Stimulated activated CD8-positive, alpha-beta memory T cell treated with anti-CD3 and anti-CD28 coated beads, Interleukin-15, amount 100 ng/mL, for 4 hours (primary cell): Measurements from ENCODE around the gene RAB11FIP2.
"Not testable (repeated sequence)": the region's sequence is repeated elsewhere in the genome, so short reads cannot be mapped to it uniquely, and the experiment has no call there.

Experiments
- DNase-seq, 2 donors: peaks; one replicate each; pipeline ENCODE4 v3.0.0-alpha.2; 2020; ENCODE audit warnings: low read depth in 2 of 2

RAB11FIP2 gene, protein sequence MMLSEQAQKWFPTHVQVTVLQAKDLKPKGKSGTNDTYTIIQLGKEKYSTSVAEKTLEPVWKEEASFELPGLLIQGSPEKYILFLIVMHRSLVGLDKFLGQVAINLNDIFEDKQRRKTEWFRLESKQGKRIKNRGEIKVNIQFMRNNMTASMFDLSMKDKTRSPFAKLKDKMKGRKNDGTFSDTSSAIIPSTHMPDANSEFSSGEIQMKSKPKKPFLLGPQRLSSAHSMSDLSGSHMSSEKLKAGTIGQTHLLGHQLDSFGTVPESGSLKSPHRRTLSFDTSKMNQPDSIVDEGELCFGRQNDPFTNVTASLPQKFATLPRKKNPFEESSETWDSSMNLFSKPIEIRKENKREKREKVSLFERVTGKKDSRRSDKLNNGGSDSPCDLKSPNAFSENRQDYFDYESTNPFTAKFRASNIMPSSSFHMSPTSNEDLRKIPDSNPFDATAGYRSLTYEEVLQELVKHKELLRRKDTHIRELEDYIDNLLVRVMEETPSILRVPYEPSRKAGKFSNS

GRCh38 chr10:118046395-118047156, at the start of gene RAB11FIP2:
RAB11FIP2 (minus strand) TSS chr10:118046941; CDS start chr10:118046163, 778 bp downstream.
- DNase-seq, result peak; percentile 88 to 90

GRCh38 chr10:118096022-118096421, 49.3 kb upstream of the RAB11FIP2 start:
- no peak for DNase-seq

DNA sequence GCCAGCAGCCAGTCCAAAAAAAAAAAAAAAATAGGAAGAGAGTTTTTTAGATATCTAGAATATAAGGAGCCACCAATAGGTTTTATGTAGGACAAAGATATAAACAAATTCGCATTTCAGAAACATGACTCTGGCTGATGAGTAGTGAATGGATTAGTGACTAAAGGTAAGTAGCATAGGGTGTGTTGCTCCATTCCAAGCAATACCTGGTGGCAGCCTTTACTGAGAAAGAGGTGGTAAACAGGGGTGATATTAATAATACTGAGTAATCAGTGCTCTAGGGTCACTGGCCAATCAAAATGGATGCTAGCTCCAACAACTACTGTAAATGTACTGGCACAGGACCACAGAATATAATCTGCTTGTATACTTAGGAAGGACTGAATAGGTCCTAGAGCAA, 45.5 kb upstream of the RAB11FIP2 start:
- no peak for DNase-seq

GRCh38 chr10:118080817-118081216, 34.1 kb upstream of the RAB11FIP2 start:
- DNase-seq, result no peak

DNA sequence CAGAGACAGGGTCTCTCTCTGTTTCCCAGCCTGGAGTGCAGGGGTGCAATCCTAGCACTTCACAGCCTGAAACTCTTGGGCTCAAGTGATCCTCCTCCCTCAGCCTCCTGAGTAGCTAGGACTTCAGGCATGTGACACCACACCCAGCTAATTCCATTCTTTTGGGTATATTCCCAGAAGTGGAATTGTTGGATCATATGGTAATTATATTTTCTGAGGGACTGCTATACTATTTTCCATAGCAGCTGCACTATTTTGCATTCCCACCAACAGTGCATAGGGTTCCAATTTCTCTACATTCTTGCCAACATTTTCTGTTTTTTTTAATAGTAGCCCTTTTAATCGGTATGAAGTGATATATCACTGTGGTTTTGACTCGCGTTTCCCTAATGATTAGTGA, 30.0 kb upstream of the RAB11FIP2 start:
- no peak for DNase-seq

GRCh38 chr10:118072840-118073239, 26.1 kb upstream of the RAB11FIP2 start:
- no peak for DNase-seq

DNA sequence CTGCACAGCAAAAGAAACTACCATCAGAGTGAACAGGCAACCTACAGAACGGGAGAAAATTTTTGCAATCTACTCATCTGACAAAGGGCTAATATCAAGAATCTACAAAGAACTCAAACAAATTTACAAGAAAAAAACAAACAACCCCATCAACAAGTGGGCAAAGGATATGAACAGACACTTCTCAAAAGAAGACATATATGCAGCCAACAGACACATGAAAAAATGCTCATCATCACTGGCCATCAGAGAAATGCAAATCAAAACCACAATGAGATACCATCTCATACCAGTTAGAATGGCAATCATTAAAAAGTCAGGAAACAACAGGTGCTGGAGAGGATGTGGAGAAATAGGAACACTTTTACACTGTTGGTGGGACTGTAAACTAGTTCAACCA, 20.6 kb upstream of the RAB11FIP2 start:
- not testable (repeated sequence) for DNase-seq

- DNase-seq, result no peak
Measured at GRCh38 chr10:118062798-118063238, 16.1 kb upstream of the RAB11FIP2 start.

- DNase-seq, result no peak
Measured at GRCh38 chr10:118058371-118058770, 11.6 kb upstream of the RAB11FIP2 start.

GRCh38 chr10:118057361-118057760, 10.6 kb upstream of the RAB11FIP2 start:
- DNase-seq, result no peak

- DNase-seq, result no peak
Measured at GRCh38 chr10:118054383-118054782, 7.6 kb upstream of the RAB11FIP2 start.

GRCh38 chr10:118052816-118053215, 6.1 kb upstream of the RAB11FIP2 start:
- DNase-seq, result no peak

- DNase-seq, result no peak
Measured at GRCh38 chr10:118047880-118048279, 1.1 kb upstream of the RAB11FIP2 start.

DNA sequence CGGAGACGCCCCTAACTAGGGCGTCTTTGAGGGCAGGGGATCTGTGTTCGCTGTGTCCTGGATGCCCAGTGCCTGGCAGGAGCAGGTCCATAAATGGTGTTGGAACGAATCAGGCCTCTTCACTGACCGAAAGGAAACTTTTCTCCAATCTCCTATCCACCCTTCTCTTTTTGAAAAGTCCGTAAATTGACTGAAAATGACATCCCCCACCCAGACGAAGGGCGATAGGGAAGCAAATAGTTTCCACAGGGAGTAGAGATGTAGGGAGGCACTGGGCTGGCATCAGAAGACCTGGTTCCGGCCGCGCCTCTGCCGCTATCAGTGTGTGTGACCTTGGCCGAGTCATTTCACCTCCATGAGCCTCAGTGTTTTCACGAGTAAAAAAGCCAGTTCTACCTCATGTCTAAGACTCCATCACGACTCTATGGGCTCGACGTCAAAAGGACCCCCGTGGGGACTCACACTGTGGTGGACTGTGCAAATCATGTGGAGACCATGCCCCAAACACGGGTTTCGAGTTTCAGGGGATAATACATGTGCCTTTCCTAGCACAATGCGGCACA, 497 bp upstream of the RAB11FIP2 start:
- DNase-seq, result no peak

- peak in 1 of 2 donors; percentile 0 for DNase-seq
Measured at GRCh38 chr10:118045837-118046394, 825 bp downstream of the RAB11FIP2 start.

- DNase-seq, result no peak
Measured at GRCh38 chr10:118045158-118045836, 1.4 kb downstream of the RAB11FIP2 start.

GRCh38 chr10:118042827-118043242, 3.9 kb downstream of the RAB11FIP2 start:
- no peak for DNase-seq

DNA sequence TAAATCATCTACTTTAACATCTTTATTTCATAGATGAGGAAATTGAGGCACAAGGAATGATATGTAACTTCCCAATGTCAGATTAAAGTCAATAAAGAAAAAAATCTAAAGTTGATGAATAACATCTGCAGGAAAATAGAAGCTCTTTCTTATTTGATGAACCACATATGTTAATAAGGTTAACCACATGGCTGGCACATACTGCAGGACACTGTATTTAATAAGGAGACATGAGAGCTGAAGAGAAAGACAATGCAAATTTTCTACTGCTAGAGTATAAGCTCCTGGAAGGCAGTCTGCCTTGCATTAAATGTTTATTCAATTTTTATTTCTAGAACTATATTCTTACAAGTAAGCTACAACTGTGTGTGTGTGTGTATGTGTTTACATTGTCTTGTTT, 4.4 kb downstream of the RAB11FIP2 start:
- DNase-seq, result no peak

DNA sequence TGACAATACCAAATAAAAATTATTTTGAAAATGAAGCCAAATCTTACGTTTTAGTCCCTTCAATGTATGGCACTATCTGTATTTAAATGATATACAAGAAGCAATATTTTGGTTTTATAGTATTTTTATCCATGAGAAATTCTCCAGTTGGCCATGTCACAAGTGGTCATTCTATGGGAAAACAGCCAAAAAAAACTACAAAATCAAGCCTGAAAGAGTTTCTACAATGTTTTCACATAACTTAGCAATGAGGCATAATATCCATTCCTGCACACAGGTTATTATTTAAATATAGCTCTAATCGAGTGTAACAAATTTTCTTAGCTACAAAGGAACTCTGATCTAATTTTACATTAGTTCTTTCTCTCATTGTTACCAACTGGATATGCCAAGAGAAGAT, 5.4 kb downstream of the RAB11FIP2 start:
- no peak for DNase-seq

DNA sequence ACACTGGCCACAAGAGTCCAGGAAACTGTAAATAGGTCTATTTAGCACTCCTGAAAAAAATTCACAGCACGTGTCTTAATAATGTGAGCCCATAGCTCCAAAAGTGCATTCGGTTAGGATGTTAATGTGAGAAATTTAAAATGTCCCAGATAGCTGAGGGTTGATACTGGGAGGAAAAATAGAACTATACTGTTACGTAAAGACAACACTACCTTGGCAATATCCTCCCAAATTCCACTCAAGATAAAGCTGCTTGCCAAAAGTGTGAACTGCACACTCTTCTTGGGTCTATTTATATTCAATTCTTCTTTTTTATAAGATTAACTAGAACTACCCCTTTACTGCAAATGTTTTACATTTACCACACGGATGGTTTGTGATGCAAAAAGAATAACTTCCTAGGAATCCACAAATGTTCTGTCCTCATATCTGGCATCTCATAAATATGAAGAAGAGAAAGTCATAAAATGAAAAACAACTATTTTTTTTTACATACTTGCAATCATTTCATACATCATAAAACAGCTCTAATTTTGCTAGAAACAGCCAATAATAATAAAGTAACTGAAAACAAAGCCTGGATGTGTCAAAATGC, 10.4 kb downstream of the RAB11FIP2 start:
- no peak for DNase-seq
